Occipital lobe (tissue), 2 donors: Measurements from ENCODE around the gene PPM1H. TPM values are rescaled to one million over a fixed set of nuclear protein-coding genes. Genes with fewer than 3 reads are reported as not detected.
A peak's percentile ranks its signal among the peaks of the same experiment; 100 is the strongest.
"Not testable (repeated sequence)": the region's sequence is repeated elsewhere in the genome, so short reads cannot be mapped to it uniquely, and the experiment has no call there.

Experiments used
- DNase-seq: peaks from one replicate; lab custom pipeline; 2025; lab: John Stamatoyannopoulos, UW
- total RNA-seq: library from RNA; depleted of rRNA; stranded (reverse); fragments of >200 nt; gene quantifications from one replicate; pipeline ENCODE4 v1.2.3, GENCODE V29; 2014

The PPM1H gene
- total RNA-seq, 1 donor from 2014 or later: 10.6 TPM

- DNase-seq: no peak
Measured at GRCh38 chr12:62840806-62841205, 94.1 kb downstream of the PPM1H start.

DNA sequence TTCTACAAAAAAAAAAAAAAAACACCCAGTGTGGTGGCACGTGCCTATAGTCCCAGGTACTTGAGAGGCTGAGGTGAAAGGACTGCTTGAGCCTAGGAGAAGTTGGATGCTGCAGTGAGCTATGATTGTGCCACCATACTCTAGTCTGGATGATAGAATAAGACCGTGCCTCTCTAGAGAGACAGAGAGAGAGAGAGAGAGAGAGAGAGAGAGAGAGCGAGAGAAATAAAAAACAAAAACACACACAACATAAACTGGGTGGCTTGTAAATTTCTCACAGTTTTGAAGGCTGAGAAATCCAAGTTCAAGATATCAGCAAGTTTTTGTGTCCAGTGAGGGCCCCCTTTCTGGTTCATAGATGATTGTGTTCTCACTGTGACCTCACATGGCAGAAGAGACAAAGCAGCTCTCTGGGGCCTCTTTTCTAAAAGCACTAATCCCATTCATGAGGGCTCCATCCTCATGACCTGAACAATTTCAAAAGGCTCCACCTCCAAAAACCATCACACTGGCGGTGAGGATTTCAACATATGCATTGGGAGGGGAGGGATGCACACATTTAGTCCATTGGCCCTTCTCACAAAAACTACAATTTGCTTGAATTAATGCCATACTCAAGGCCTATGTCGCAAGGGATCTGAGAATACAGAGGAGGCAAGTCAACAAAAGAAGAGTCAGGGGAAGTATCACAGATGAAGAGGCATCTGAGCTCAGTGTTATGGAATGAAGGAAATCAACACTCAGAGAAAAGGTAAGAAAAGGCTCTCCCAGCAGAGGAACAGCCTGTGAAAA is 94.9 kb downstream of the PPM1H start:
- DNase-seq: no peak

GRCh38 chr12:62834971-62835547 is 99.9 kb downstream of the PPM1H start:
- DNase-seq: no peak

DNA sequence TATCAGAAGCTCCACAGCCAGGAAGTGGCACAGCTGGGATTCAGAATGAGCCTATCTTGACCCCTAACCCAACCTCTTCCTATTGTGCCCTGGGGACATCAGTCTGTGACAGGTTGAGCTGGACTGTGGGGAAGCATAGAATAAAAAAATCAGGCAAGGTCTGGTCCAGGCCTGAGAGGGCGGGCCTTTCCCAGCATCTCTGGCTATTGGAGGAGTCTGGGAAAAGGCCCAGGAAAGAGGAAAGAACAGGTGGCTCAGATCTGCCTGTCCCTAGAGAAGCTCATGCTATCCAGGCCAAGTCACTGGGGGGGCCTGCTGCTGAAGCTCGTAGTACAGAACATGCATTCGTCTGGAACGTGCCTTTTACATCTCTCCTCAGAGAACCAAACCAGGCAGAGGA is 100.5 kb downstream of the PPM1H start:
- DNase-seq: peak; percentile 46

DNA sequence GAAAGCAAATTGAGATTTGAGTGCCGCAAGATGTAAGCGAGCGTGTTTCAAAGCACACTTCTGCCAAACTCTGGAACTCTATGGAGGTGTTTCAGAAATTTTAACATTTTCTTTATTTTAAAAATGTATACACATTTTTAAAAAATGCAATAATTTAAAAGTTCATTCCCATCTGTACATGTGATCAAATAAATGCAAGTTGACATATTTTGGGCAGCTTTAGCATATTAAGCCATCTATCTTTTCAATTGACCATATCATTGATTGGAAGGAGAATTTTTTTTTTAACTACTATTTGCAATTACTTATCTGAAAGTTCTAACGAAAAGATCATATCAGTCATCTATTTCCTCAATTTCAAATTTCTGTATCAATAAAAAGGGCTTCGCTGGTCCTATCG is 101.3 kb downstream of the PPM1H start:
- no peak for DNase-seq

DNA sequence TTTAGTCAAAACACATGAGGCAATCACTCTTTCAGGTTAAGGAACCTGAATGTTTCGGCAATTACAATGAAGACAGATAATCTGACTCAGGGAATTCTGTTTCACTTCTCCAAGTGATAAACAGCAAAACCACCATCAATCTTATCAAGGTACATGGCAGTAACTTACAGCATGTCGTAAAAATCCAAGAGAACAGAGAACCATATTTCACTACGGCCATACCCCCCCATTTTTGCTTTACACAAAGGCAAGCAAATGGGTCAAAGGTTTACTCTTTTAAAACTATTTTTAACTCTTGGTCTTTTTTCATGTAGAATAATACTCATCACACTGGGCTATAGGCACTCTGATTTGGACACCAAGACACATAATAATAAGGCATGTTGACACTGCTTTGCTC is 102.4 kb downstream of the PPM1H start:
- no peak for DNase-seq

DNA sequence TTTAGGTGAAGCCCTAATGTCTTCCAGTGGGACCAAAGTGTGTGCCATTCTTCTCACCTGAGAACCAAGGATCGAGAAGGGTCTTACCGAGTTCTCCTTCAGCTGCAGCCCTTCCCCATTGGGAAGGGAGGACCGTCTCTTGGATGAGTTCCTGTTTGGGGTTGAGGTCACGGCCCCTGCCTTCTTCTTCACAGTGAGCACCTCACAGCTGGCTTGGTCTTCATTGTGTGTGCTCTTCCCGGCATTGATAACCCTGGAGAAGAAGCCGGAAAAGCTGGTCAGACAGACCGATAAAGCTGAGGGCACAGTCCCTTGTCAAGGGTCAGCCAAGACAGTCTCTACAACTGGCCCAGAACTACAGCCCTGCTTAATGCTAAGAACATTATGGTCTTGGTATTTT is 102.9 kb downstream of the PPM1H start:
- no peak for DNase-seq

DNA sequence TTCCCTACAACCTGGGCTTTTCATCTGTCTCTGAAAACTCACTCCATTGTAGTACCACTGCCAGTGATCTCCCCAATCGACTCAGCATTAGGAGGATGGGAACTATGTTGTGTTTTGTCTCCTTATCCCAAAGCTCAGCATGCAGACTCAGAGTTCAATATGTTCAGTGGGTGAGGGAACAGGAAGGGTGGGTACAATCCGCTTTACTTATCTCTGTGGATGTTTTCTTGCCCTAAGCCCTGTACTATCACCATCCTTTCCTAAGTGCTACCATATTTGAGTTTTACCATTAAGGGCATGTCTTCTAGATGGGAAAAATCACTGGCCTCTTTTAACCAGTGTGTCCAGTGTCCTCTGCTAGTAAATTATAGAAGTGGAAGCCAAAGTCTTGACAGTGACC is 107.1 kb downstream of the PPM1H start:
- DNase-seq: no peak

GRCh38 chr12:62827042-62827441 is 107.9 kb downstream of the PPM1H start:
- DNase-seq: no peak

DNA sequence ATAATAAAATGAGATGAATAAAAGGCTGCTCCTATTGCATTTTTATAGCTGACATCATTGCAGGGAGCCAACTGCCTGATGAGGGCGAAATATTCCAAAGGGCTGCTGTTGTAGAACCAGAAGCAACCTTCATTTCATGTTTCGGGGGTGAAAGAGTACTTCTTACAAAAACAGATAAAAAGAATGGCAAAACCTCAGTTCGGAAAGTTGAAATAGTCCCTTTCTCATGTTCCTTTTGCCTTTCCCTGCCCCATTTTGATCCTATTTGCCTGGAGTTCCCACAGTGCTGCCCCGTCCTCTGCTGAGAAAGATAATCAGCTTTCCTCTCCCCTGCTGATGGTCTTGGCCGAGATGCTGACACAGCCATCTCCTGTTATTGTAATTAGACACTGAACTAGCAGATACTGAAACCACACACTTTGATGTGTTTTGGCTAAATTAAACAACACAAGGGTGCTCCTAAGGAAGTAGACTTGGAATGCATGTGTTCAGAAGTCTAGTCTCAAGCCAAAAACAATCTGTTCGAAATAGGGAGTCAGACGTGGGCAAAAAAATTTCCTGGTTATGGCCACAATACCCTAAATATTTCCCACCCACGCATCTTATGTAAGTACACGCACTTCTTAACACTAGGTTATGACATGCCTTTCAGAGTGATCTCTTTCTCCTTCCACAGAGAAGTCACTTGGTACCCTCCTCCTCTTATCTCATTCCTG is 117.2 kb downstream of the PPM1H start:
- DNase-seq: no peak

DNA sequence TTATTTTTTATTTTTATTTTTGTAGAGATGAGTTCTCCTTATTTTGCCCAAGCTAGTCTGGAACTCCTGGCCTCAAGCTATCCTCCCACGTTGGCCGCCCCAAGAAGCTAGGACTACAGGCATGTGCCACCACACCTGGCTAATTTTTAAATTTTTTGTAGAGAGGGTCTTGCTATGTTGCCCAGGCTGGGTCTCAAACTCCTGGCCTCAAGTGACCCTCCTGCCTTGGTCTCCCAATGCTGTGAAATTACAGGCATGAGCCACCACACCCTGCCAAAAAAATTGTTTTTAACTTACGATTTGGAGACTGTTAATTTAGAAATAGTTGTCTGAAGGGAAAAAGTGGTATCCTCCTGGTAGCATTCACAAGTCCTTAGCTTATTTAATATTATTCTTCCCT is 120.7 kb downstream of the PPM1H start:
- no peak for DNase-seq

DNA sequence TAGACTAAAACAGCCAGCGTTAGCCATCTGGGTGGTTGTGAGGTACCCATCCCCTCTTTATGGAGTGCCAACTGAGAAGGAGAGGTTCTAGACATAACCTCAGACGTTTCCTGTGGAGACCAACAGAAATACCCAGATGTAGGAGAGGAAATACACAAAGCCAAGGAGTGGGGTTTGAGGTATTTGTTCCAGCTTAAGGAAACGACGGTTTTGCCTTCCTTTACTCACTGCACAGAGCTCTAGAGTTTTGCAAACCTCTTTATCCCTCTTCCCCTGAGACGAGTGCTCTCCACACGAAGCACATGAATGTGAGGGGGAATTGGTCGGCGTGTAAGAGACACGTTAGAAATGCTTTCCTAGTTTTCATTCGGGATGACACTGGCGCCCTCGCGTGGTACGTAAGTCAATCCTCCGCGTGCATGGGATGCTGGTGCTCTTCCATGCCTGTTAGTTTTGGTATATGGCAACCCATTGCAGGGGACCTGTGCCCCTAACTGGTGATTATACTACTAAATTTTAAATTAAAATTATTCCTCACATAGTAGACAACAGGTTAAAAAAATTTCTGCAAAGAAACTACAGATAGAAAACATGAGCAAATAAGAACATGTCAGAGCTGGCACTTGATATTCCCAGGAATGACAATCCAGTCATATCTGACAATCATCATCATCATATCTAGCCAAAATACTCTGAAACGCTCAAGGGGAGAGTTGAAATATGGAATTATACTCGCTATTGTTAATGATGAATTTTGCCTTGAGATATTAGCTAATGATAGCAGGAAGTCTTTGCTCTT is 121.7 kb downstream of the PPM1H start:
- DNase-seq: peak; percentile 46

- DNase-seq: not testable (repeated sequence)
Measured at GRCh38 chr12:62811481-62811880, 123.5 kb downstream of the PPM1H start.

DNA sequence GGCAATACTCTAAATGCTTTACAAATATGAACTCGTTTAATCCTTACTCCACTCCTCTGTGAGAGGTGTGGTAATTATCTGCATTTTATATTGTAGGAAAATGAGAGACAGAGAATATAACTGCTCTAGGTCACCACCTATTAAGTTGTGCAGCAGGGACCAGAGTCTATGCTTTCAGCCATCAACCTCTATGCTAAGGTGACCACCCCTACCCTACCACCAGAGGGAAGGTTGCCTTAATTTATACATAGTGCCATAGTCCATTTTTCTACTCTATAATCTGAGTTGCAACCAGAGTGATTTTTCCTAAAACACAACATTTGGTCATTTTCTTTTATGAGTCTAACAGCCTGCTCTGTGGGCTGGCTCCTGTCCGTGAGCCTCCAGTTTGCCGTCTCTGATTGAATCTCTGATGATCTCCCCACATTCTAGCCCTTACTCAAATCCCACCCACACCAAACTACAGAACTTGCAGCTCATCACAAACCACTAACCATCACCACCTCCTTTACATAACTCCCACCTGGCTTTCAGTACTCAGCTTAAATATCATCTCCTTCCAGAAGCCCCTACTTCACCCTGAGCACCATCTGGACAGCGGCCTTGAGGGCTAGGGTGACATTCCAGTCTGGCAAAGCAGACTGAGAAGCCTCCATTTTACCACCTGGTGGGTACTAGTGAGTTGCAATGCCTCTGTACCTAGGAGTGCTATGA is 126.6 kb downstream of the PPM1H start:
- DNase-seq: no peak

- no peak for DNase-seq
Measured at GRCh38 chr12:62806893-62807292, 128.1 kb downstream of the PPM1H start.

DNA sequence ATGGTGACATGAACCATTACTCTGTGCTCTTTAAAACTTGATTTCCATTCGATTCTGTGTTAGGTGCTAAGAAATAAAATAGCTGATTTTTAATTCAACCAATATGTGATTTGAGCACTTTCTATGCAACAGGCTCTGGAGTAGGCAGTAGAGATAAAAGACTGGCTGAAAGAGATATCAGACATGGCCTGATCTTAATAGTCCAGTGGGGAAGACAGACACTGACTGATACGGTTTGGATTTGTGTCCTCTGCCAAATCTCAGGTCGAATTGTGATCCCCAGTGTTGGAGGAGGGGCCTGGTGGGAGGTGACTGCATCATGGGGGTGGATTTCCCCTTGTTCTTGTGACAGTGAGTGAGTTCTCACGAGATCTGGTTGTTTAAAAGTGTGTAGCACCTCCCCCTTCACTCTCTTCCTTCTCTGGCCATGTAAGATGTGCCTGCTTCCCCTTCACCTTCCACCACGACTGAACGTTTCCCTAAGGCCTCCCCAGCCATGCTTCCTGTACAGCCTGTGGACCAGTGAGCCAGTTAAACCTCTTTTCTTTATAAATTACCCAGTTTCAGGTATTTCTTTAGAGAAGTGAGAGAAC is 128.6 kb downstream of the PPM1H start:
- DNase-seq: no peak

DNA sequence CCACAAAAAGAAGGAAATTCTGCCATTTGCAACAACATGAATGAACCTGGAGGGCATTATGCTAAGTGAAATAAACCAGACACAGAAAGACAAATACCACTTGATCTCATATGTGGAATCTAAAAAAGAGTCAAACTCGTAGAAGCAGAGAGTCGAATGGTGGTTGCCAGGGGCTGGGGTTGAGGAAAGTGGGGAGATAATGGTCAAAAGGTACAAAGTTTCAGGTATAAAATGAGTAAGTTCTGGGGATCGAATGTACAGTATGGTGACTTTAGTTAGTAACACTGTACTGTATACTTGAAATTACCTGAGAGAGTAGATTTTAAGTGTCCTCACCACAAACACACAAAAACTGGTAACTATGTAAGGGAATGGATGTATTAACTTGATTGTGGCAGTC is 129.4 kb downstream of the PPM1H start:
- DNase-seq: no peak

DNA sequence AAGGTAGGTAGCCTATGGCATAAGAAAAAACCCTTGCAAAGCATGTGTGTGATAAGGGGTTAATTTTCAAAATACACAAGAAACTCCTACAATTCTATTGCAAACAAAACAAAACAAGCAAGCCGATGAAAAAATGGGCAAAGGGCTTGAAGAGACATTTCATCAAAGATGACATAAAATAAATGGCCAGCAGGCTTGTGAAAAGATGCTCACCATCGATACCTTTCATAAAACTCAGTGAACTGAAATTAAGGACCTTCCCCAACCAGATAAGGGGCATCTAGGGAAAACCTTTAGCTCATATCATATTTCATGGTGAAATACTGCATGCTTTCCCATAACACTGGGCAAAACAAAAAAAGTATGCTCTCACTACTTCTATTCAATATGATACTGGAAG is 131.2 kb downstream of the PPM1H start:
- DNase-seq: no peak

DNA sequence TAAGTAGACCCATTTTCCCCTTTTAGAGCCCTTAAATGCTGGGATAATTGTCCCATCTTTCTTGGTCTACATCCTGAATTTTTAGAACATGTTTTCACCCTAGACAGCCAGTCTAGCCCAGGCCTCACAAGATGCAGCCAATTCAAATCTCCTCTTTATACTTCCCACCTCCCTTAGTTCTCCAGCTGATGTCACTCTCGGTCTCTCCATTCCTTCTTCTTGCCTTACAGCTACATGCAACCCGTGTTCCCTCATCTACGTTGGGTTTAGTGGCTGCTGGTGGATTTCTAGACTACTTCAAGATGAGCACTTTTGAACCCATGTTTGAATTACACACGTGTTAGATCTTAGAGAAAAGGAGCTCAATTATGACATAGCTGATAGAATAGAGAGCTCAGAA is 132.0 kb downstream of the PPM1H start:
- no peak for DNase-seq

DNA sequence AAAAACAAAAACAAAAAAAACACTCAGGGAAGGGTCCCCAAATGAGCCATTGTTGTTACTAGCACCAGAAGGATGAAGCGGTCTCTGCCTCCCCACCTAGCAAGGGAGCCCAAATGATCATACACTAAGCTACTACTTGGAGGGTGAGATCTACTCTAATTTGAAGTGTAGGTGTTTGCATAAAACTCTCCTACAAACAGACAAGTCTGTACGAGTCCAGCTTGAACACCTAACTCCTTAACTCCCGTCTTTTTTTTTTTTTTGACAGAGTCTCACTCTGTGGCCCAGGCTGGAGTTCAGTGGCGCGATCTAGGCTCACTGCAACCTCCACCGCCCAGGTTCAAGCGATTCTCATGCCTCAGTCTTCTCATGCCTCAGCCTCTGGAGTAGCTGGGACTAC is 132.6 kb downstream of the PPM1H start:
- DNase-seq: no peak

GRCh38 chr12:62801796-62802195 is 133.2 kb downstream of the PPM1H start:
- no peak for DNase-seq
